ENCODE measurements around the gene KLF16.

Gene KLF16

GRCh38 chr19:1866693-1867348 lies 3.4 kb upstream of the KLF16 start:
- DNase-seq, result no peak

- DNase-seq, result no peak
Measured at GRCh38 chr19:1865172-1866010, 2.0 kb upstream of the KLF16 start.

- peak; percentile 71 for DNase-seq
Measured at GRCh38 chr19:1864480-1865171, 1.2 kb upstream of the KLF16 start.

- peak; percentile 92 for DNase-seq
Measured at GRCh38 chr19:1863638-1864479, 480 bp upstream of the KLF16 start.

GRCh38 chr19:1862424-1863327 lies 703 bp downstream of the KLF16 start:
- DNase-seq, result peak; percentile 73

- DNase-seq, result no peak
Measured at GRCh38 chr19:1862068-1862423, 1.3 kb downstream of the KLF16 start.

- DNase-seq, result no peak
Measured at GRCh38 chr19:1861599-1862031, 1.8 kb downstream of the KLF16 start.

GRCh38 chr19:1860821-1861598 lies 2.4 kb downstream of the KLF16 start:
- no peak for DNase-seq

GRCh38 chr19:1860042-1860775 lies 3.2 kb downstream of the KLF16 start:
- DNase-seq, result peak; percentile 77

- peak; percentile 53 for DNase-seq
Measured at GRCh38 chr19:1859331-1859781, 4.0 kb downstream of the KLF16 start.

- peak; percentile 78 for DNase-seq
Measured at GRCh38 chr19:1858412-1859081, 4.8 kb downstream of the KLF16 start.

GRCh38 chr19:1857648-1858326 lies 5.6 kb downstream of the KLF16 start:
- DNase-seq, result no peak

GRCh38 chr19:1856698-1857603 lies 6.4 kb downstream of the KLF16 start:
- DNase-seq, result peak; percentile 75

- no peak for DNase-seq
Measured at GRCh38 chr19:1856345-1856697, 7.1 kb downstream of the KLF16 start.

- peak; percentile 64 for DNase-seq
Measured at GRCh38 chr19:1855828-1856255, 7.5 kb downstream of the KLF16 start.

- DNase-seq, result peak; percentile 96
Measured at GRCh38 chr19:1855040-1855827, 8.1 kb downstream of the KLF16 start.

GRCh38 chr19:1854542-1855039 lies 8.8 kb downstream of the KLF16 start:
- peak; percentile 83 for DNase-seq
